ENCODE data around the gene ARHGEF28.

DNA sequence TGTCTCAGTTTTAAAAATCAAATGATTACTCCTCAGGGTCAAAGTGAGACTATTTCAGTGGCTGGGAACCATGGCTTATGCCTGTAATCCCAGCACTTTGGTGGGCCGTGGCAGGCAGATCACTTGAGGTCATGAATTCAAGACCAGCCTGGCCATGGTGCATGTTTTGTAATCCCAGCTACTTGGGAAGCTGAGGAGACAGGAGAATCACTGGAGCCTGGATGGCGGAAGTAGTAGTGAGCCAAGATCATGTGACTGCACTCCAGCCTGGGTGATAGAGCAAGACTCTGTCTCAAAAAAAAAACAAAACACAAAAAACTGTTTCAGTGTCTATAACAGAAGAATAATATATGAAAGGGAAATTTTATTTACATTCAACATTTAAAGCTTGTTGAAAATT, 182.9 kb downstream of the ARHGEF28 start:
- TF ChIP-seq, protein P1, sequence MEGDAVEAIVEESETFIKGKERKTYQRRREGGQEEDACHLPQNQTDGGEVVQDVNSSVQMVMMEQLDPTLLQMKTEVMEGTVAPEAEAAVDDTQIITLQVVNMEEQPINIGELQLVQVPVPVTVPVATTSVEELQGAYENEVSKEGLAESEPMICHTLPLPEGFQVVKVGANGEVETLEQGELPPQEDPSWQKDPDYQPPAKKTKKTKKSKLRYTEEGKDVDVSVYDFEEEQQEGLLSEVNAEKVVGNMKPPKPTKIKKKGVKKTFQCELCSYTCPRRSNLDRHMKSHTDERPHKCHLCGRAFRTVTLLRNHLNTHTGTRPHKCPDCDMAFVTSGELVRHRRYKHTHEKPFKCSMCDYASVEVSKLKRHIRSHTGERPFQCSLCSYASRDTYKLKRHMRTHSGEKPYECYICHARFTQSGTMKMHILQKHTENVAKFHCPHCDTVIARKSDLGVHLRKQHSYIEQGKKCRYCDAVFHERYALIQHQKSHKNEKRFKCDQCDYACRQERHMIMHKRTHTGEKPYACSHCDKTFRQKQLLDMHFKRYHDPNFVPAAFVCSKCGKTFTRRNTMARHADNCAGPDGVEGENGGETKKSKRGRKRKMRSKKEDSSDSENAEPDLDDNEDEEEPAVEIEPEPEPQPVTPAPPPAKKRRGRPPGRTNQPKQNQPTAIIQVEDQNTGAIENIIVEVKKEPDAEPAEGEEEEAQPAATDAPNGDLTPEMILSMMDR (IDR thresholded peaks at IDR 0.05), result no peak
- TF ChIP-seq POLR2A (IDR thresholded peaks at IDR 0.05), result no peak

All from right lobe of liver (tissue), 4 donors.